Pulmonary artery endothelial cell (primary cell): ENCODE data around the gene MRPL2. TPM values are rescaled to one million over a fixed set of nuclear protein-coding genes. Genes with fewer than 3 reads are reported as not detected.
A peak's percentile ranks its signal among the peaks of the same experiment; 100 is the strongest.
"Not testable (repeated sequence)": the region's sequence is repeated elsewhere in the genome, so short reads cannot be mapped to it uniquely, and the experiment has no call there.

Source experiments
- DNase-seq: peaks from one replicate; pipeline ENCODE4 v3.0.0-alpha.2; 2011; ENCODE audit warnings: low read depth, low spot score
- total RNA-seq: library from RNA; depleted of rRNA; stranded (reverse); fragments of >200 nt; gene quantifications from 2 replicates; pipeline ENCODE4 v1.2.3, GENCODE V29; 2014

MRPL2 gene
- total RNA-seq, 1 donor from 2014 or later = 21.8 TPM

GRCh38 chr6:43053545-43054205 is 5.6 kb downstream of the MRPL2 start, which contains the start of gene CUL7:
CUL7 (minus strand) TSS chr6:43053851; CDS start chr6:43052788, 1,063 bp downstream.
- DNase-seq = peak; percentile 84

GRCh38 chr6:43052842-43053544 is 6.2 kb downstream of the MRPL2 start:
- DNase-seq = no peak

- DNase-seq = no peak
These were observed 6.9 kb downstream of the MRPL2 start for GRCh38 chr6:43052225-43052841.

GRCh38 chr6:43050981-43051380 is 8.3 kb downstream of the MRPL2 start:
- DNase-seq = no peak

GRCh38 chr6:43047998-43048397 is 11.2 kb downstream of the MRPL2 start:
- no peak for DNase-seq

GRCh38 chr6:43045371-43045930 is 13.8 kb downstream of the MRPL2 start:
- no peak for DNase-seq

- no peak for DNase-seq
These were observed 15.9 kb downstream of the MRPL2 start for GRCh38 chr6:43043310-43043709.

- not testable (repeated sequence) for DNase-seq
These were observed 17.8 kb downstream of the MRPL2 start for GRCh38 chr6:43041475-43041874.

- DNase-seq = no peak
These were observed 18.5 kb downstream of the MRPL2 start for GRCh38 chr6:43040542-43041257.

- DNase-seq = no peak
These were observed 20.5 kb downstream of the MRPL2 start for GRCh38 chr6:43038727-43039126.

- DNase-seq = no peak
These were observed 21.5 kb downstream of the MRPL2 start for GRCh38 chr6:43037706-43038105.

- DNase-seq = no peak
These were observed 22.0 kb downstream of the MRPL2 start for GRCh38 chr6:43037197-43037596.

- no peak for DNase-seq
These were observed 22.5 kb downstream of the MRPL2 start for GRCh38 chr6:43036712-43037111.

- DNase-seq = no peak
These were observed 23.6 kb downstream of the MRPL2 start for GRCh38 chr6:43035495-43036194.

- no peak for DNase-seq
These were observed 25.1 kb downstream of the MRPL2 start for GRCh38 chr6:43034190-43034525.

- no peak for DNase-seq
These were observed 25.6 kb downstream of the MRPL2 start for GRCh38 chr6:43033496-43034189.

GRCh38 chr6:43032326-43032725 is 26.9 kb downstream of the MRPL2 start:
- DNase-seq = no peak

- no peak for DNase-seq
These were observed 30.1 kb downstream of the MRPL2 start for GRCh38 chr6:43029120-43029519.

- DNase-seq = no peak
These were observed 32.9 kb downstream of the MRPL2 start for GRCh38 chr6:43026365-43026764.

GRCh38 chr6:43024436-43024835 is 34.8 kb downstream of the MRPL2 start:
- no peak for DNase-seq
